Measurements from ENCODE around the gene SLC16A5.

Gene SLC16A5

DNA sequence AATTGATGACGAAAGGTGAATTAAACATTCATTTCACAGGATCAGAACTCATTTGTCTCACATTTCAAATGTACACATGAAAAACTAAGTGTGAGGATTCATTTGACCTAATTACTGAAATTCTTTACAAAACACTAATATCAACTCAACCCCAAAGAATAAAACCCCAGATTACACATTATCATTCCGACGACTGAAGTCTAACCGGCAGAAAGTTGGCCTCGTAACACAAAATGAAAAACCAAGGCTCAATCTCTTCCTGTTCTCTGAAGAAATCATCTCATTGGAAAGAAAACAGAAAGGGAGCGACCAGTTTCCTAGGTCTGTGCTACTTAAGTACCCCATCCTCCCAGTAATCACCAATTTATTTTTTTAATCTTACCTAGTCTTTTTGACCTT, 64.8 kb downstream of the SLC16A5 start:
- FAIRE-seq (no peak), DNase-seq (ENCODE audit: insufficient read length) (no peak)
- no peak; the same call in 1 of the 2 replicates for TF ChIP-seq POLR2A (IDR thresholded peaks at IDR 0.05; ENCODE audit: low read depth, low read length)
- no peak for TF ChIP-seq TAF1 (IDR thresholded peaks at IDR 0.05; ENCODE audit: borderline replicate concordance, low read depth, low read length)
- TF ChIP-seq POLR2AphosphoS5 (IDR thresholded peaks at IDR 0.05; ENCODE audit: low read depth, low read length) = no peak

DNA sequence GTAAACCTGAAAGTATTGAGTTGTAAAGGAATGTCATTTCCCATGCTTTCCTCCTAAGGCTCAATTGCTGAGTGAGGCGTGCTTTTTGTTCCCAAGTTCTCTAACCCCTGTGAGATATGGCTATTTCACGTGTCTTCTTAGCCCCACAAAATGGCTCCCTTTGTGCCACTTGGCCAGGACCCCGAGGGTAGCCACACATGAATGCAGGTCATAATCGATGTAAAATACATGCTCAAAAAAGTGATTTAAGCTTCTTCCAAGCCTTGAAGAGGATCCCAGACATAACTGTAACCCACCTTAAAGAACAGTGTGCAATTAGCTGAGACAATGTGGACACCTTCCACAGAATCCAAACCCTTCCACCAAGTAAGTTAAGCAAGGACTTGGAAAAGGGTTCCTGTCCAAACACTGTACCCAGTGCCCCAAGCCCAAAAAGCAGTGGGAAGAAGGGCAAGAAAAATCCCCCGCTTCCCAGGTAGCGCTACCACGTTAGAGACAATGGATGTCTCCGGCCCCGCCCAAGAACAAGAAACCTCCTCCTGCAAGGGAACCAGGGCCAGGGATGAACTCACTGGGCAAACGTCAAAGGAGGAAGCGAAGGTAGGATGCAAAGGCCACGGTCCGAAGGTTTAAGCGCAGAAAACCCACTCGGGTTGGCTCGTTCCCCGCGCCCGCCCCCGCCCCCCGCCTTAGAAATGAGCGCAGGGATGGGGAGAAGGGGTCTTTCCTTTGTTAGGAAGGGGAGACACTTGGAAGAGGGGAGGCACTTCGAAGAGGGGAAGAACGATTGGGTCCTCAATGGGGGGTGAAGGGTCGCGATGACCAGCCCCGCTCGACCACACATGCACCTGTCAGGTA, 65.4 kb downstream of the SLC16A5 start:
- no peak for TF ChIP-seq TAF1 (IDR thresholded peaks at IDR 0.05; ENCODE audit: borderline replicate concordance, low read depth, low read length)
- TF ChIP-seq POLR2AphosphoS5 (IDR thresholded peaks at IDR 0.05; ENCODE audit: low read depth, low read length) = no peak
- TF ChIP-seq POLR2A (IDR thresholded peaks at IDR 0.05; ENCODE audit: low read depth, low read length) = no peak; the same call in 1 of the 2 replicates
- peak; percentile 21 for FAIRE-seq

DNA sequence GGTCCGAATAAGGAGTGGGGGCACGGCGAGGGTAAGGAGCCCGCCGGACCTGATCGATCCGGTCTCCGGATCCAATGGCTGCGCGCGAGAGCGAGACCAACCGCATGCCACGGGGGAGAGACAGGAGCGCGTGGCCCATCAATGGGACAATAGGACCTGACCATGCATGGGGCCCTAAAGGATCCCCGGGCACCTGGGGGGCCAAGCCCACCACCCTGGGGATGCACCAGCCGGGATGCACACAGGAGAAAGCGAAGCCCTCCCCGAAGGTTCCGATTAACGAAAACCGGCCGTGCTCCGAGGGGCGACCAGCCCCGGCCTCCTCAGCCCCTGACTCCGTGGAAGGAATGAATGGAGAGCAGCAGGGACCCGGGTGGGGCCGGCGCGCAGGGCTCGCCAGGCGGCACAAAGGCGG, 66.0 kb downstream of the SLC16A5 start:
- DNase-seq (ENCODE audit: insufficient read length) = no peak
- TF ChIP-seq TAF1 (IDR thresholded peaks at IDR 0.05; ENCODE audit: borderline replicate concordance, low read depth, low read length) (no peak), POLR2A (IDR thresholded peaks at IDR 0.05; ENCODE audit: low read depth, low read length) (no peak), POLR2AphosphoS5 (IDR thresholded peaks at IDR 0.05; ENCODE audit: low read depth, low read length) (no peak)
- FAIRE-seq = no peak

More for the DNA sequence above, 65.4 kb downstream of the SLC16A5 start:
- no peak for DNase-seq (ENCODE audit: insufficient read length)

DNA sequence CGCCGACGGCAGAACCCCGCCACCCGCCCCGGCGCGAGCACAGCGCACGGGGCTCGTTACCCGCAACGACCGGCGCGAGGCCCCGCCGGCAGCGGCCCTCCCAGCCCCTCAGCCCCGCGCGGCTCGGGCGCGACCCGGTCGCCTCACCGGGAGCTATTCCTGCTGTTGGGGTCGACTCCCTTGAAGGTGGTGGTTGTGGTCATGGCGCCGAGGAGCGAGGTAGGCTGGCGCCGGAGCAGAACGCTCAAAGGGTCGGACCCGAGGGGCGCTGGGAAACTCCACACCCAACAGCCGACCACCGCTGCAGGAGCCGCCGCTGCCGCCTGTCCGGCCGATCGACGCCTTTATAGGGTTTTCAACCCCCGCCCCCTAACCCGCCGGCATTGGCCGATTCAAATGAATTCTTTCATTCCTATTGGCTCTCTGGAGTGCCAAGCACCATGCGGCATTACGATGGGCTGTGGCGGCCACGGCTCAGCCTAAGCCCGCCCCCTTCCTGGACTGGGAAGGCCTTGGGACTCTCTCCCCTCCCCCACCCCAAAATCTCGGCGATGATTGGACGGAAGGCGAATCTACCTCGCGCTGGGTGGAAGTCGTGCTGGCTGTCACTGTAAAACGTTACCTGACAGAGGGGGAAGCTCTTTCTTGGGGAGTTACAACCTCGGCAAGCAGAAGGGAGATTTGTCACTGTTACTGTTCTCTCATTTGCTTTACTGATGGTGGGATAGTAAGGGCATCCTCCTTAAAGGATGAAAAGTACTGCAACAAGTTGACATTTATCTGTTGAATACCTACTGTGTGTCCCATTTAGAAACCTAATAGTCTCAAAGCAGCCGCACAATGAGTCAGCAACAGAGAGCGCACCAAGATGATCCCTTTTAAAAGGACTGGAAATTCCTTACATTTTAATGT, 66.7 kb downstream of the SLC16A5 start, which contains the start of gene JPT1:
Gene JPT1 (minus strand): TSS at position 318 of the 912 bp plus-strand sequence. CDS start 115 bp downstream, at position 203.
- TF ChIP-seq TAF1 (IDR thresholded peaks at IDR 0.05; ENCODE audit: borderline replicate concordance, low read depth, low read length) (peak; percentile 92), POLR2AphosphoS5 (IDR thresholded peaks at IDR 0.05; ENCODE audit: low read depth, low read length) (peak; percentile 100), POLR2A (IDR thresholded peaks at IDR 0.05; ENCODE audit: low read depth, low read length) (peak; percentile 100)

DNA sequence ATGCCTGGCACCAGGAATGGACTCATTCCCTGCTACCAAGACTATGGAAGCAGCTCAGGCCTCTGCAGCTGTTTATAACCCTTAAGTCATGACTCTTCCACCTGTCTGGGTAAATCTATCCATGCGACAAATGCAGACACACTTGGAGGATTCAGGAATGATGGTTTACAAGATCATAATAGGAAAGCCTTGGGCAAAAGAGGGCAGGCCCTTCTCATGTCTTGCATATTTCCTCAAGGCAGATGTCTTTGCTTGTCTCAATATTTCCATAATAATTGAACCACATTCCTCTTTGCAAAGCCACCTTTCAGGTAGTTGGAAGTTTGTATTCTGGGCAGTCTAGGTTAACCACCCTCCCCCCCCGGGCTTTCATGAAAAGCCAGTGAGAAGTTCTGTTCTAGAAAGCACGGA, 67.4 kb downstream of the SLC16A5 start:
- no peak for TF ChIP-seq TAF1 (IDR thresholded peaks at IDR 0.05; ENCODE audit: borderline replicate concordance, low read depth, low read length)
- no peak for TF ChIP-seq POLR2AphosphoS5 (IDR thresholded peaks at IDR 0.05; ENCODE audit: low read depth, low read length)
- TF ChIP-seq POLR2A (IDR thresholded peaks at IDR 0.05; ENCODE audit: low read depth, low read length) = no peak
- FAIRE-seq (no peak), DNase-seq (ENCODE audit: insufficient read length) (no peak)

More for the DNA sequence above, 66.7 kb downstream of the SLC16A5 start, which contains the start of gene JPT1:
- peak; percentile 94 for FAIRE-seq
- peak; percentile 93 for DNase-seq (ENCODE audit: insufficient read length)

Measured in GM12892 (cell line).